Fibroblast of upper back skin (primary cell): Measurements from ENCODE around the gene DENND2A.

Source experiments
- DNase-seq: peaks from one replicate; pipeline ENCODE4 v3.0.0-alpha.2; 2013

The DENND2A gene

DNA sequence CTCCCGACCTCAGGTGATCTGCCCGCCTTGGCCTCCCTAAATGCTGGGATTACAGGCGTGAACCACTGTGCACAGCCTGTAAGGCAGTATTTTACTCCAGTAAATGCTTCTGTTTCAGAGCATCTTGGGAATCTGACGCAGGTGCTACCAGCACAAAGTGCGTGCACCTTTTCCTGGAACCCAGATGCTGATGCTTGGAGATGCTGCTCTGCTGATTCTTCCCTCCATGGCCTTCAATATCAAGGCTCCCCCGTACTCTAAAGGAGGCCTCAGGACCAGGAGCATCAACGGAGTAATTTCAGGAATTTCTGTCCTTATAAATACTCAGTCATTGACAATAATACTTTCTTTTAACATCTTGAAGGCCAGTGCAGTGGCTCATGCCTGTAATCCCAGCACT lies 23.5 kb downstream of the DENND2A start:
- no peak for DNase-seq

- no peak for DNase-seq
Observed at GRCh38 chr7:140616328-140616727, 24.3 kb downstream of the DENND2A start.

DNA sequence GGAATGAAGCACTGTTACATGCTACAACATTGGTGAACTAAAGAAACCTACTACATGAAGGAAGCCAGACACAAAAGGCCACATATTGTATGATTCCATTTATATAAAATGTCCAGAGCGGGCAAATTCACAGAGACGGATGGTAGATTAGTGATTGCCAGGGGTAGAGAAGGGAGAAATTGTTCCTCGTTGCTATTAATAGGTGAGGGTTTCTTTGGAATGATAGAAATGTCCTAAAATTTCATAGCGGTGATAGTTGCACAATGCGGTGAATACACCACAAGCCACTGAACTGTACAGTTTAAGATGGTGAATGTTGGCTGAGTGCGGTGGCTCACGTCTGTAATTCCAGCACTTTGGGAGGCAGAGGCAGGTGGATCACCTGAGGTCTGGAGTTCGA lies 29.0 kb downstream of the DENND2A start:
- DNase-seq: peak; percentile 50

DNA sequence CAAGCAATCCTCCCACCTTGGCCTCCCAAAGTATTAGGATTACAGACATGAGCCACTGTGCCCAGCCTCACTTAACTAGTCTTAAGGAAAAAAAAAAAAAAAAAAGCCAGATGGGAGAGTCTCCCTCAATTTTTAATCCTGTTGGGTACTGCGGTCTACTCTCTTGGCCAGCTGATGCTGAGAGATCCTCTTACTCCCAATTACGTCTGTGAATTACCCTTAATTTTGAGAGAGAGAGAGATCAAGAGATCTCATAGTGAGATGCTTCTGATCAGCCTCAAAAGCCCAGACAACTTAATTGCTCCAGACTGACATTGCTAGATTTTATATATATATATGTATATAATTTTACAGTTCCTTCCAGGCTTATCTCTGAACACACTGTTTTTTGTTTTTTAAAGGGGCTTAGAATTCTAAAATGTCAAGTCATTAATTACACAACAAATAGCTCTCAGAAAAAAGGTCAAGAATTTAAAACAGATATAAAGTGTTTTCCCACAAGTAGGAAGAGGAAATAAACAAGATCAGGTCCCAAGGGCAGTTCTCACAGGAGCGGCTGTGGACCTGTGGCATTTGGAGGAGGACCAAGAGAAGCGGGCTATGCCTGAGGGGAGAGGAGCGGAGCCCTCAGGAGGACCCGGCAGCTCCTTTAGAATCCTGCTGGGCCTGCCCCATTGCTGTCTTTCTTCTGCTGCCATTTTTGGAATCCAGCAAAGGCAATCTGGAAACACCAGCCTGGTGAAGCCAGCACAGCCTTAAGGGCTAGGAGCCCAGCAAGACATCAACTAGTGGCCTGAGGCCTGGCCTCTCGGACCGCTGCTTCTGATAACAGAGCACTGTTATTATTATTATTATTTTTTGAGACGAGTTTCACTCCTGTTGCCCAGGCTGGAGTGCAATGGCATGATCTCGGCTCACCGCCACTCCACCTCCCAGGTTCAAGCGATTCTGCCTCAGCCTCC lies 30.1 kb downstream of the DENND2A start:
- no peak for DNase-seq

DNA sequence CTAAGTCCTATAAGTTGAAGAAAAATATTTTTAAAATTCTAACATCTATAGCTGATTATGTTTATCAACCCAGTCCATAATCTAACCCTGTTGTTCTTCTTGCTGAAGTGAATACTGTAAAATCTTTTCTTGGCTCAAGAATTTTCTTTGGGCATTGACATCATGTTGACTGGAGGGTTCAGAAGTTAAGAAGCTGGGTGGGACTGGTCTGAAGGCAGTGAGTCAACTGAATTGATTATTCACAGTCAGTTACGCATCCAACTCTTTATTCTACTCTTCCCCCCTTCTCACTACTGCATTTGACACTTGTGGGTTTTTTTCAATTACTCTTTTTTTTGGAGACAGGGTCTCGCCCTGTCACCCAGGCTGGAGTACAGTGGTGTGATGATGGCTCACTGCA lies 31.0 kb downstream of the DENND2A start:
- peak; percentile 56 for DNase-seq

- peak; percentile 66 for DNase-seq
Observed at GRCh38 chr7:140607441-140607989, 33.1 kb downstream of the DENND2A start.

DNA sequence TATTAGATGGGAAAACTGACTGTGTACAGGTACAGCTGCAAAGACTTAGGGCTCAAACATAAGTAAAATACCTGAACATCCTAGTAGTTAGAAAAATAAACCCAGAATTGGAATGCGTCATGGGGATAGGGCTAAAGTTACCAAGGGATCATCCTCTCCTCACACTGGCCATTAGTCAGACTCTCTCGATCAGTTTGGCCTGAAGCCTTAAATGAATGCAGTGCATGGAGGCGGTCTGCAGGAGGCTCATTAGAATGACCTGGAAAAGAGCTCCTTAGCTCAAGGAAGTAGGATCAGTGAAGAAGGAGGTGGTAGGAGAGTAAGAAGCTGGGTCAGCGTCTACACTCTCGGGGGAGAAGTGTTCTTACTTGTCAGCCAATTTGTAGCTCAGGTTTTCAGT lies 35.3 kb downstream of the DENND2A start:
- DNase-seq: peak; percentile 54

DNA sequence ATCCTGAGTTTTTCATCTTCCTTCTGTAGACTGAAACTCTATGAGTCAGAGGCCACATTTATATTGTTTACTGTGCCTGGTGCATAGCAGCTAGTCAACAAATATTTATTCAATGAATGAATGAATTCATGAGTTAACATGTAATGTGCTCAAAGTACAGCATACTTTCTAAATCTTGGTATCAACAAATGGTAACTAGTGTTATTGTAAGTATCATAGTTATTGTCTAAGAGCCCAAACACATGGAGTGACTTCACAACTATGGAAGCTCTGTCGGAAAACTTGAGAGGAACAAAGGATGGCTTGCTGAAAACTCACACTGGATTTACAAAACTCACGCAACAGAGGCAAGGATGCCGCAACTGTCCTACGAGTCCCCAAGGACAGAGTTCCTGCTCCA lies 35.9 kb downstream of the DENND2A start:
- DNase-seq: no peak

DNA sequence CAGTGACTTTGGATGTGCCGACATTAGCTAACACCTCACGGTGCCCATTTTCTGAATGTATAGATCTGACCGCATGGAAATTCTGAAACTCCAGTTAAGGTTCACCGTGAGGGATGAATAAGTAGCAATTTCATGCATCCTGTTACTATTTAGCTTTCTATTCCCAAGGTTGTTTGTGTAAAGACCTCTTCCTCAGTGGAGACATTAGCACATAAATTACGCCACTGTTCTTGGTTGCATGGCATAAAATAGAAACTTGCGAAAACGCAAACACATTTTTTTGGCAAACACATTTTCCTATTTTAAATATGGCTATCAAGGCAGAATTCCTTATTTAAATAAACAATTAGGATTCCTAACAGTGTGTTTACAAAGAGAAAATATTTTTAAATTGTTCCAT lies 36.5 kb downstream of the DENND2A start:
- no peak for DNase-seq

DNA sequence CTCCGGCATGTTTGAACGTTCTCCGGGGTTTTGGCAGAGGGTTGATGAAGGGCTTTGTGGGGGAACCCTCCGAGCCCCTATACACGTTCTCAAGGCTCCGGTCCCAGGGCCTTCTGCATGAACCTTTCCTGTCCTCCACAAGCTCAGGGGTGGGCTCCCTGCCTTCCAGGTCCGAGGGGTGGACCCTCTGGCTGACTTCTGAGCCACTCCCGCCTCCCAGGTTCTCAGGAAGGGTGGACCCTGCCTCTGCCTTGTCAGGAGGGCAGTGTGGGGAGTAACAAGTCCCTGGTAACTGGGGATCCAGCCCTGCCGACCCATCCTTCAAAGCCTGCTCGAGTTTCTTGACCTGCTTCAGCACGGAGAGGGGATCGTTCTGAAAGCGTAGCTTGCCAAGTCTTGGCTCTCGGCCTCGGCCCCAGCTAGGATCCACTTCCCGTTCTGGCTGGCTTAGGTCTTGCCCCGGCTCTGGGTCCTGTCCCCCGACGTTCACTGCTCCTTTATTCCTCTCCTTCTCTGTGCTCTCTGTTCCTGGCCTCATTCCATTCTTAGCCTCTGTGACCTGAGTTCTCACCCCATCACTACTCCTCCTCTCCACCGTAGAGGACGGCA lies 38.9 kb downstream of the DENND2A start:
- no peak for DNase-seq

DNA sequence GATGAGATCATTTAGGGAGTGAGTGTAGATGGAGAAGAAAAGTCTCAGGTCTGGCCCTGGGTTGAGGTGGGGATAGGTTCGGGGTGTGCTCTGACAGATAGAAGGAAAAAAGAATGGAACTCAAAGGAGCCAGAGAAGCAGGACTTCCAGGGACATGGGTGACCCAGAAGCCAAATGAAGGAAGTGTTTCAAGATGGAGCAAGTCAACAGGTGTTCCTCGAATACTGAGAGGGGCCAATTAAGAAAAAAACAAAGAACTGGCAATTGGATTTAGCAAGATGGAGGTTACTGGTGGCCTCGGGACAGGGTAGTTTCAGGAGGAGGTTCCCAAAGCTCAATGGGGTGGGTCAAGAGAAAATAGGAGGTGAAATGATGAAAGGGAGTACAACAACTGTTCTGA lies 40.3 kb downstream of the DENND2A start:
- DNase-seq: no peak

DNA sequence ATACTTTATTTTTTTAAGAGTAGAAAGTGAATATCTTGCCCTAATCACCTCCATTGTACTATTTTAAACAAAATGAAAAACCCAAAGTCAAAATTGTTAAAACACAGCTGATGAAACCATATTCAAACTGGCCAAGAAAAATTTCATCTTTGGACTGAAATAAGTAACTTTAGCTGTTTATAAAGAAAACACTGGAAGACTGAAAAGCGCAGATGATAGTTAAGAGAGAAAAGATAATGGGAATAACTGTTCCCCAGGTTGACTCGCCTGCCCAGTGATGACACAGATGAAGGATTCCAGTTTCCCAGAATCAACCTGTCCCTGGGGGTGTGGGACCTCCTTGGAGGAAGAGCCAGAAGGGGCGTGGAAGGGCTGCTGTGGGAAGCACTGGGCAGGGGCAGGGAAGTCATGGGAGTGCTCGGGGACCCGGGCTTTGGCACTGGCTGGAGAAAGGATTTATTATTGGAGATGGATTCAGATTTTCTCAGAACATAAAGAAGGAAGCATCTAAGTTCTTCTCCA lies 43.1 kb downstream of the DENND2A start:
- peak; percentile 27 for DNase-seq

GRCh38 chr7:140596519-140597427 lies 43.8 kb downstream of the DENND2A start:
- DNase-seq: peak; percentile 74

- DNase-seq: no peak
Observed at GRCh38 chr7:140595468-140596092, 45.0 kb downstream of the DENND2A start.

DNA sequence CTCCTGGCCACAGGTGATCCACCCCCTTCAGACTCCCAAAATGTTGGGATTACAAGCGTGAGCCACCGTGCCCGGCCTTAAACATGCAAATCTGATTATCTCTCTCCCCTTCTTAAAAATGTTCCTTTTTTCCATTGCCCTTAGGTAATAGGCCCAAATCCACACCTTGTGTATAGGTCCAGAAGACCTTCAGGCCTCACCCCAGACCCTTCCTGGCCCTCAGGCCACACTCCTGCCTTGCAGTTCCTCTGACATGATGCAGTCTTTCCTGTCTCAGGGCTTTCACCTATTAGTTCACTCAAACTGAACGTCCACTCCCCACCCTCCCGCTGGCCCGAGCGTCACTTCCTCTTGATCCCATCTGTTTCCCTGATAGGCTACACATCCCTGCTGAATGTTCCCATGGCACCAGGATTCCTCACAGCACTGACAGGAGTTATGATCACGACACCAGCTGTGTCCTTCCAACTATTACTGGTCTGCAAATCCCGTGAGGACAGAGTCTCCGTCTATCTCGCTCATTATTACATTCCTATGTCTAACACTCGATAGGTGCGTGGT lies 46.4 kb downstream of the DENND2A start:
- DNase-seq: no peak

- no peak for DNase-seq
Observed at GRCh38 chr7:140593672-140593982, 47.0 kb downstream of the DENND2A start.

DNA sequence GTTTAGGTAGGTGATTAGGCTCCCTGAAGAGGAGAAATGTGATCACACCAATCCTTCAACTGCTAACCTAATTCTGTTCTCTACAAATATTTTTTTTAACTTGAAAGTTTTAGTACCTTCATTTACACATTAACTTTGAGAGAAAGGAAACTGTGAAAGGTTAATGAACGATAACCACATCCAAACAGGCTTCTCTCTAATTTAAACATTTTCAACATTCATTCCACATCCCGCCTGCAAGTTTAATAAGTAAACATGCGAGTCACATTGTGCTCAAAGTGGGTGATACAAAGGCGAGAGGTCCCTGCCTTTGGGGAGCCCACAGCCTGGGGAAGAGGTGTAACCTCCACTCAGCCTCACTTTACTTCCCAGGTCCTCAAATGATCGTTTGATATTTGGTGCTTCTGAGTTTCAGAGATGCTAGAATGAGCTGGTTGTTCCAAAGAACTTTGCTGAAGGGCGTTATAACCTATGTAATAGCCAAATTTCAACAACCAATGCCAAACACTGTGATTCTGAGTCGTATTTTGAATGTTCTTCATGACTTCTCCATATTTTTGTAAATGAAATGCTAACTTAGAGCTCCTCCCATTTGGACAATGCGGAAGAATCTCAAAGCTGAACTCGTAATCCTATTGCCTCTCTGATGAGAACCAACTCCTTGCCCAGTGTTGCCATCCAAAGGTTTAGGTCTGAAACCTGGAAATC lies 47.5 kb downstream of the DENND2A start:
- DNase-seq: no peak

DNA sequence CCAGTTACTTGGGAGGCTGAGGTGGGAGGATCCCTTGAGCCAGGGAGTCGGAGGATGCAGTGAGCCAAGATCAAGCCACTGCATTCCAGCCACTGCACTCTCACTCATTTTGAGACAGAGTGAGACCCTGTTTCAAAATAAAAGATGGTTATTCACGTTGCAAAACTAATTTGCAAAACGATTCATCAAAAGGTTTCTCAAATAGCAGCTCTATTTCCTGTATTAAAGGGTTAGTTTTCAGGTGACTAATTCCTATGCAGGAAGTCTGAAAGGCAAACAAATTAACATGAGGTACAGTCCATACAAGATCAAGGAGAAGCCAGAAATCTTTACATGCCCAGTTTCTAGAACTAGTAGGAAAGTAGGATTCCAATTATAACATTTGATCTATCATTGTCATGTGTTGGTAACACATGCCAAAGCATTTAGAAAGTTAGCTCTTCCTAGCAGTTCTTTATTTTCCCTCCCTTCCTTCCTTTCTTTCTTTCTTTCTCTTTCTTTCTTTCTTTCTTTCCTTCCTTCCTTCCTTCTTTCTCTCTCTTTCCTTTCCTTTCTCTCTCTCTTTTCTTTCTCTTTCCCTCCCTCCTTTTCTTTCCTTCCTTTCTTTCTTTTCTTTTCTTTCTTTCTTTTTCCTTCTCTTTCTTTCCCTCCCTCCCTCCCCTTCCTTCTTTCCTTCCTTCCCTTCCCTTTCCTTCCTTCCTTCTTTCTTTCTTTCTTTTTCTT lies 49.3 kb downstream of the DENND2A start:
- no peak for DNase-seq

GRCh38 chr7:140587243-140587642 lies 53.4 kb downstream of the DENND2A start:
- no peak for DNase-seq

DNA sequence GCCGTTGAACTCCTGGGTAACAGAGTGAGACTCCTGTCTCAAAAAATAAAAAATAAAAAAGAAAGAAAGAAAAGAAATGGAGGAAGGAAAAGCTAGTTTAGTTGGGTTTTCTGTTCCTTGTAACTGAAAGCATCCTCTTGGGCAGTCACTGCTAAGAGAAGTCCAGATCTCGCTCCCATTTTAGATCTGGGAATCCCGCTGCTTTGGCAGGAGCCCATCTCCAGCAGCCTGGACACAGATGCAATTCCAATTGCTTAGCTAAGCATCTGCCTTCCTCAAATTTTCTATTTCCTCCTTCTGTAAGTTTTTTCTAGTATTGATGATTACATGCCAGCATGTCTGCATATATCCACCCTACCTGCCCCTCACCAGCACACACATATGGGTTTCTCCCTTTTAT lies 54.1 kb downstream of the DENND2A start:
- no peak for DNase-seq

DNA sequence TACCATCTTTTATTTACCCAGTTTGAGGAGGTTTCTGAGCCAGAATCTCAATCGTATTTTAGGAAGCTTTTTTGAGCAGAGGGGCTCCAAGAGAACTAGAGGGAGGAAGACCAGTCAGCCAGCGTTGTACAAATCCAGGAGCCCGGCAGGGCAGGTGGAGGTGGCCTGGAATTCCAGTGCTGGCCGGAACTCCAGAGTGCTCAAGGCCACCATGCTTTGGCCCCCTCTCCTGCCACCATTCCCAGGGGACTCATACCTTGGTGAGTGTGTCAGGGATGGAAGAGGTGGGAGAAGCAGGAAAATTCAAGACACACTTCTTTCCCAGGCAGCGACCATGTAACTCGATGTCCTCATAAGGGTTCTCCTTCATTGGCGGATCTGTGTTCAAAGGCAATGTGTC lies 55.3 kb downstream of the DENND2A start:
- DNase-seq: no peak
